Ovary (tissue), 9 donors: ENCODE measurements around the gene LBX1. TPM values are rescaled to one million over a fixed set of nuclear protein-coding genes. Genes with fewer than 3 reads are reported as not detected.

Experiments used
- DNase-seq, 5 donors: peaks; one replicate each; pipeline ENCODE4 v3.0.0-alpha.2; 2019 to 2020
- H3K27ac ChIP-seq, 2 donors: fragments of 200-600 bp; one replicate each; pipeline versions ENCODE4 v1.5.1 to v1.8.0; 2019 to 2022
- H3K27me3 ChIP-seq: fragments of 200-600 bp; one replicate; pipeline ENCODE4 v1.8.0; 2022
- H3K36me3 ChIP-seq: fragments of 200-600 bp; sonication (generic); one replicate; pipeline ENCODE4 v1.5.1; 2019
- H3K4me1 ChIP-seq: one replicate; pipeline ENCODE4 v1.8.1; 2013; ENCODE audit warnings: mild to moderate bottlenecking, moderate library complexity; ENCODE audit not compliant: insufficient read depth
- H3K4me3 ChIP-seq: fragments of 200-600 bp; sonication (generic); one replicate; pipeline ENCODE4 v1.5.1; 2017
- H3K9me3 ChIP-seq, 2 donors: fragments of 200-600 bp in 1 of 2; sonication (generic) in 1 of 2; one replicate each; pipeline versions ENCODE4 v1.5.1 to v1.8.1; 2013 to 2019; ENCODE audit warnings: mild to moderate bottlenecking in 1 of 2, moderate library complexity in 1 of 2
- CTCF ChIP-seq, 3 donors: fragments of 450-650 bp in 2 of 3; fragments of 200-600 bp in 1 of 3; IDR thresholded peaks; one replicate each; pipeline versions ENCODE4 v1.5.1 to v1.8.0; 2016 to 2022; ENCODE audit warnings: antibody characterized with exemption in 3 of 3, mild to moderate bottlenecking in 1 of 3
- EP300 ChIP-seq: sonication (generic); formaldehyde crosslinking; IDR thresholded peaks from one replicate; pipeline ENCODE4 v1.6.1; 2017; ENCODE audit warnings: antibody characterized with exemption
- POLR2A ChIP-seq: fragments of 450-650 bp; IDR thresholded peaks from one replicate; pipeline ENCODE4 v1.6.1; 2017; ENCODE audit warnings: antibody characterized with exemption, mild to moderate bottlenecking, moderate library complexity
- WGBS, 3 donors: extraction: QIAGEN DNeasy Blood & Tissue Kit in 1 of 3; methylation state at CpG; one replicate each; pipeline versions ENCODE4 v1.1.5 to v1.1.7; 2013 to 2017; 5-methylcytosine and 5-hydroxymethylcytosine counted together
- intact Hi-C, 4 donors: fragments of 100-400 bp; cut with DNase I; formaldehyde crosslinking; loops; one replicate each; pipeline versions ENCODE4 v1.11.0 to v1.15.1; 2022 to 2023
- polyA plus RNA-seq, 2 donors: library from polyadenylated mRNA; stranded (reverse); fragments of 200-250 nt in 1 of 2; fragments of 350-450 nt in 1 of 2; fragmentation: Illumina TruSeq in 1 of 2; extraction: RNeasy Lipid Tissue Mini Kit (QIAGEN cat#74804) in 1 of 2; gene quantifications; one replicate each; pipeline ENCODE4 v1.2.3, GENCODE V29; 2013 to 2014
- total RNA-seq, 7 donors: library from RNA; depleted of rRNA in 2 of 7; stranded (reverse); fragments of >200 nt in 2 of 7; fragmentation: NEBNext Ultra II Directional in 3 of 7; extraction: Animal tissue kit (Norgen Biotek cat#: 25700) in 3 of 7; gene quantifications; one replicate each; pipeline versions ENCODE4 v1.1.0 to v1.2.4, GENCODE V29; 2016 to 2023
- donor health status: DM: no; HTN: no; CAD: no; lungs with moderate emphysema.
- donor health status: DM: no; HTN: no; CAD: no.
- donor health status: Bipolar disorder and iron deficiency.
- donor health status: DM: yes; HTN: yes; CAD: no.
- donor health status: DM: no; HTN: no; CAD: no.
- donor health status: DM: yes; HTN: yes; CAD: no.

The LBX1 gene
- total and polyA plus RNA-seq, 9 donors: not detected

DNA sequence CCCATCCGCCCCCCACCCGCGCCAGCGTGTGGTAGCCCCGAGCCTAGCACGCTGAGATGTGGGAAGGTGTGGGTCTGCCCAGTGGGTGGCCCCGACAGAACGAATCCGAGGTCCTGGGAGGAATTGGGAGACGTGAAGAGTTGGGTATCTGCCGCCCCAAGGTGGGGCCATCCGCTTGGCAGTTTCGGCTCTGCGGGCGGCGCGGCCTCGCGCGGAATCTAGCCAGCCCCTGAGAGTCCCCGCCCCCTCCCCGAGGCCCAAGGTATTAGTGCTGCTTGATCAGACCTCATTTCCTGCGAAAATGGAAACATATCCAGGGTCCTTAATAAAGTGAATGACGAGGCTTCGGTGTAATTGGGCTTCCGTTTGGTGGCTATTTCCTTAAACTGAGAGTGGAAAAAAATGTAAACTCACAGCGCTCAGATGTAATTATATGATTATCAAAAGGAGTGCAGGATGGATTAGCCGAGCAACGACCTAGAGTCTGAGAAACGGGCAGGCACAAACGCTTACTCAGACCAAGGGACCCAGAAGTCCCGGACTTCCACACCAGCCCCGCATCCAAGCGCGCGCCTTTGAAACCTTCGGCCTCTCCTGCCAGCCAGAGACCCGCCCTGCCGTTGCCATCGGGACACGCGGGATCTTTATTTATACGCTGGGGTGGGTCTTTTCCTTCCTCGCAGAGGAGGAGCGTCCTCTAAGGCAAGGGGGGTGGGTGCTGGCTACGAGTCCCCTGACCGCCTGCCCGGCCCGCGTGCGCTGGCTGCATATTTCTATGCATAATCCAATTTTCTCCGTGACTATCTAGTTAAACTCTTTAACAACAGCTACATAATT is 12.8 kb downstream of the LBX1 start:
- no peak for TF ChIP-seq POLR2A
- no peak for TF ChIP-seq EP300
- no peak for TF ChIP-seq CTCF (IDR thresholded peaks at IDR 0.05)
- no peaks in the 10 kb centered on the region for H3K9me3 ChIP-seq
- DNase-seq: no peak
- WGBS, 3 donors: 4 to 6% (median 6%) methylated on average over 48 to 52 of the region's 52 CpGs
- H3K36me3 ChIP-seq: no peaks in the 10 kb centered on the region
- no peaks in the 10 kb centered on the region for H3K27me3 ChIP-seq
- no peak overlapping the region for H3K4me3 ChIP-seq
- intact Hi-C loops: loop anchor here (10.0 kb wide), 2 partner anchors 248 to 558 kb away; partner anchors contain the start of gene FGF8 (in 2 of the 4)
- H3K27ac ChIP-seq: no peak overlapping the region
- H3K4me1 ChIP-seq: peaks cover 4% of the 10 kb centered on the region

DNA sequence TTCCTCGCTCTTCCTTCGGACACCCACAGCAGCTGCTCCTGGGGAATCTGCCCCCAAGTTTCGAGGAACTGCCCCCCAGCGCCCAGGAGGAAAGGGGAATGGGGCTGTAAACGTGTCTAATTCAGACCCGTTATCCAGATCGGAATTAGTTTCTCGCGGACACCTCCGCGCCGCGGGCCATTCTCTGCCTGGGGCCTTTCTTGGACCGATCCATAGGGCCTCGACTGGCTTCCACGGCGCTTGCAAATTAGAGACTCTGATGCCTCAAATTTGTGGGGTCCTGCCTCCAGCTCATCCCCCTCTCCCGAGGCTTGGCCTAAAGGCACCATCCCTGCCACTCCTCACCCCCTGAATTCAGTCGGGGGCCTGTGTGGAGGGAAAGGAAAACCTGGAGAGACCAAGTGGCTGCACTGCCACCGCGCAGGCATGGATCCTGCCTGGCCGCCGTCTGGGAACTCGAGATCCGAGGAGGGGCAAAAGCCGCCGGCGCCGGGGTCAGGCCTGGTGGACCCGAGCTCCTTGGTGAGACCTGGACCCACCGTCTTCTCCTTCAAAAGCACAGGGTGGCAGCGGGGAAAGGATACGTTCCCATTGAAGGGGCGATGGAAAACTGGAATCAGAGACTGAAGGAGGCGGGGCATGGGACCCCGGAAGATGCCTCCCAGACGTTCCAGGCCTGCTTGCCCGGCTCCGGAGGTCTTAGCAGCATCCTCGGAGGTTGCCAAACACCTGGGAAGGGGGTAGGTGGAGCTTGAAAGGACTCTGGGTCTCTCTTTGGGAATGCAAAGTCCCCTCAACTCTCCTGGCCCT is 13.7 kb downstream of the LBX1 start:
- TF ChIP-seq POLR2A: no peak
- no peak for TF ChIP-seq CTCF (IDR thresholded peaks at IDR 0.05)
- no peak for TF ChIP-seq EP300
- intact Hi-C loops: loop anchor here (2.0 to 10.0 kb wide), 4 partner anchors 249 to 559 kb away; partner anchors contain the start of gene FGF8 (in 2 of the 4)
- H3K36me3 ChIP-seq: no peaks in the 10 kb centered on the region
- no peak for DNase-seq
- 8 to 10% (median 10%) methylated on average over 39 to 40 of the region's 40 CpGs for WGBS, 3 donors
- H3K4me3 ChIP-seq: no peak overlapping the region
- no peak overlapping the region for H3K27ac ChIP-seq
- H3K27me3 ChIP-seq: no peaks in the 10 kb centered on the region
- peaks cover 4% of the 10 kb centered on the region for H3K4me1 ChIP-seq
- no peaks in the 10 kb centered on the region for H3K9me3 ChIP-seq

DNA sequence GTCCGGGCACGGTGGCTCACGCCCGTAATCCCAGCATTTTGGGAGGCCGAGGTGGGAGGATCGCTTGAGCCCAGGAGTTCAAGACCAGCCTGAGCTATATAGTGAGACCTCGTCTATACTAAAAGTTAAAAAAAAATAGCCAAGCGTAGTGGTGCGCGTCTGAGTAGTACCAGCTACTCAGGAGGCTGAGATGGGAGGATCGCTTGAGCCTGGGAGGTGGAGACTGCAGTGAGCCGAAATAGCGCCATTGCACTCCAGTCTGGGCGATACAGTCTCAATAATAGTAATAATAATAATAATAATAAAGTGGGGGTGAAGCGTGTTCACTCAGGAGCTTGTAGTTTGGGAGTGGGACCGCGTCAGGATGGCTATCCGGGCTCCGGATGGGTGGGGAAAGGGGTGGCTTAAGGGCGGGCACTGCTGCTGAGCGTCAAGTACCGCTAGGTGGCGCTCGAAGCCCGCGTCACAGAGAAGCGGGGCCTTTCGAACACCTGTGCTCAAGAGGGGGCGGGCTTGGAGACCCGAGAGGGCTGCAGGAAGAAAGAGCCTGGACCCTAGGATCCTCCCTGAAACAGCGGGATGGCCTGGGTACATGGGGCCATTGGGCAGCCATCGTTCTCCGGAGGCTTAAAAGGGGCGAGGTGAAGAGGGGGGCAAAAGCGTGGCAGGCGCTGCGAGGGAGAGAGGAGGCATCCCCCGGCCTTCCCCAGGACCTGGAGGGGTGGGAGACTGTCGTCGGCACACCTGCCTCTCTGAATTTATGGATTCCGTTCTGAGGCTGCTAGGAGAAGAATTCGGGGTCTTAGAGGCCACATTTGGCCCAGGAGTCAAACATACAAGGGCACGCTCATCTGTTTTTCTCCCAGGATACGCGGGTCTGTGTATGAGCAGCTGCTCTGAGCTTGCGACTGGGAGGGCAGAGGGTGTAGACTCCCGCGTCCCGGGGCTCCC is 14.5 kb downstream of the LBX1 start:
- peak; percentile 39 to 77 (median 61) for DNase-seq
- 7 to 11% (median 8%) methylated on average over 49 of the region's 49 CpGs for WGBS, 3 donors
- Histone ChIP-seq H3K4me3 (no peak overlapping the region), H3K4me1 (peaks cover 4% of the 10 kb centered on the region), H3K27ac (no peak overlapping the region), H3K9me3 (no peaks in the 10 kb centered on the region), H3K27me3 (no peaks in the 10 kb centered on the region), H3K36me3 (no peaks in the 10 kb centered on the region)
- TF ChIP-seq POLR2A (no peak), CTCF (IDR thresholded peaks at IDR 0.05) (peak; percentile 45 to 64 (median 53)), EP300 (no peak)
- intact Hi-C loops: loop anchor here (2.0 to 10.0 kb wide), 4 partner anchors 250 to 560 kb away; partner anchors contain the start of gene FGF8 (in 2 of the 4)
